CD14-positive monocyte (primary cell): ENCODE results near the gene CTCFL. TPM values are rescaled to one million over a fixed set of nuclear protein-coding genes. Genes with fewer than 3 reads are reported as not detected.

Experiments used
- DNase-seq, 3 donors: peaks; one replicate each; pipeline ENCODE4 v3.0.0-alpha.2; 2011 to 2022
- H2AFZ ChIP-seq: 2 replicates; pipeline ENCODE4 v1.6.0; 2012; ENCODE audit warnings: mild to moderate bottlenecking, low read depth, low read length, inconsistent platforms; ENCODE audit not compliant: insufficient read depth, poor library complexity, severe bottlenecking
- H3K27ac ChIP-seq, 2 donors: 1 replicate in 1 of 2; 2 replicates in 1 of 2; pipeline ENCODE4 v1.5.1; 2012 to 2013; ENCODE audit warnings: low read length in 2 of 2, control low read depth in 1 of 2, inconsistent platforms in 1 of 2, low read depth in 1 of 2, mild to moderate bottlenecking in 1 of 2
- H3K27me3 ChIP-seq, 2 donors: one replicate each; pipeline versions ENCODE4 v1.6.0 to v1.6.1; 2011 to 2013; ENCODE audit warnings: low read length in 2 of 2; ENCODE audit not compliant: control insufficient read depth in 2 of 2, insufficient read depth in 2 of 2
- H3K36me3 ChIP-seq, 2 donors: replicated peaks in 1 of 2; 1 replicate in 1 of 2; 2 replicates in 1 of 2; pipeline versions ENCODE4 v1.5.1 to v1.6.1; 2012 to 2013; ENCODE audit warnings: low read length in 2 of 2, control low read depth in 1 of 2, inconsistent platforms in 1 of 2, mild to moderate bottlenecking in 1 of 2; ENCODE audit not compliant: insufficient read depth in 2 of 2, control insufficient read depth in 1 of 2
- H3K4me1 ChIP-seq, 2 donors: 1 replicate in 1 of 2; 2 replicates in 1 of 2; pipeline versions ENCODE4 v1.5.1 to v1.6.1; 2012 to 2013; ENCODE audit warnings: low read length in 2 of 2, control low read depth in 1 of 2, inconsistent platforms in 1 of 2, mild to moderate bottlenecking in 1 of 2, moderate library complexity in 1 of 2; ENCODE audit not compliant: insufficient read depth in 2 of 2, control insufficient read depth in 1 of 2
- H3K4me2 ChIP-seq: replicated peaks from 2 replicates; pipeline ENCODE3; 2012; ENCODE audit warnings: low read length, moderate library complexity, mild to moderate bottlenecking; ENCODE audit not compliant: poor library complexity, severe bottlenecking; ENCODE audit errors: extremely low read depth
- H3K4me3 ChIP-seq, 3 experiments: fragments of 200-600 bp in 1 of 3; sonication (generic) in 1 of 3; replicated peaks in 1 of 3; 1 replicate in 2 of 3; 2 replicates in 1 of 3; pipeline ENCODE4 v1.5.1; 2011 to 2013; ENCODE audit warnings: low read length in 3 of 3, mild to moderate bottlenecking in 3 of 3, control low read depth in 2 of 3, low read depth in 2 of 3, inconsistent platforms in 1 of 3, moderate library complexity in 1 of 3
- H3K79me2 ChIP-seq: 2 replicates; pipeline ENCODE4 v1.6.0; 2012; ENCODE audit warnings: mild to moderate bottlenecking, control low read depth, inconsistent platforms, low read length, moderate library complexity; ENCODE audit not compliant: insufficient read depth
- H3K9ac ChIP-seq: 2 replicates; pipeline ENCODE4 v1.6.0; 2017; ENCODE audit warnings: low read length, mild to moderate bottlenecking; ENCODE audit not compliant: insufficient read depth, poor library complexity, severe bottlenecking
- H3K9me3 ChIP-seq, 2 donors: replicated peaks in 1 of 2; 1 replicate in 1 of 2; 2 replicates in 1 of 2; pipeline versions ENCODE4 v1.5.1 to v1.6.1; 2012 to 2013; ENCODE audit warnings: low read length in 2 of 2, control low read depth in 1 of 2; ENCODE audit not compliant: control insufficient read depth in 1 of 2, insufficient read depth in 1 of 2
- H4K20me1 ChIP-seq: 2 replicates; pipeline ENCODE4 v1.6.0; 2012; ENCODE audit warnings: mild to moderate bottlenecking, low read length, control low read depth, moderate library complexity; ENCODE audit not compliant: insufficient read depth
- H3K27ac Mint-ChIP-seq, 7 donors: one replicate each; pipeline ENCODE4 v1.8.0; 2020; ENCODE audit warnings: mild to moderate bottlenecking in 7 of 7, mixed read lengths in 7 of 7, moderate library complexity in 6 of 7, inconsistent platforms in 2 of 7
- H3K27me3 Mint-ChIP-seq, 3 donors: one replicate each; pipeline ENCODE4 v1.8.0; 2021 to 2022; ENCODE audit warnings: low read depth in 3 of 3, mild to moderate bottlenecking in 3 of 3, mixed read lengths in 3 of 3, moderate library complexity in 3 of 3, inconsistent platforms in 1 of 3
- H3K36me3 Mint-ChIP-seq, 2 donors: one replicate each; pipeline ENCODE4 v1.8.0; 2020; ENCODE audit warnings: mixed read lengths in 2 of 2, inconsistent platforms in 1 of 2, mild to moderate bottlenecking in 1 of 2
- H3K4me1 Mint-ChIP-seq: one replicate; pipeline ENCODE4 v1.8.0; 2020; ENCODE audit warnings: mild to moderate bottlenecking, mixed read lengths
- H3K4me3 Mint-ChIP-seq, 2 donors: one replicate each; pipeline ENCODE4 v1.8.0; 2020; ENCODE audit warnings: mild to moderate bottlenecking in 2 of 2, mixed read lengths in 2 of 2, moderate library complexity in 1 of 2
- H3K9me3 Mint-ChIP-seq, 7 donors: one replicate each; pipeline ENCODE4 v1.8.0; 2020 to 2022; ENCODE audit warnings: mixed read lengths in 7 of 7, mild to moderate bottlenecking in 6 of 7, moderate library complexity in 6 of 7, inconsistent platforms in 2 of 7
- CTCF ChIP-seq: fragments of 200-600 bp; IDR thresholded peaks from one replicate; pipeline ENCODE4 v1.8.0; 2022; ENCODE audit warnings: antibody characterized with exemption, mild to moderate bottlenecking
- WGBS: methylation state at CpG from one replicate; pipeline ENCODE4 v1.1.5; 2013; ENCODE audit warnings: missing lambda C conversion rate; ENCODE audit not compliant: insufficient coverage; 5-methylcytosine and 5-hydroxymethylcytosine counted together
- intact Hi-C, 2 donors: fragments of 100-400 bp; cut with micrococcal nuclease; formaldehyde crosslinking; loops; one replicate each; pipeline versions ENCODE4 v1.15.0 to v1.15.1; 2023
- polyA plus RNA-seq, 3 donors: library from polyadenylated mRNA; depleted of rRNA in 1 of 3; unstranded in 2 of 3; stranded (reverse) in 1 of 3; fragments of 300-500 nt in 2 of 3; fragments of >200 nt in 1 of 3; fragmentation: Illumina TruSeq in 2 of 3; gene quantifications; 1 replicate in 2 of 3; 2 replicates in 1 of 3; pipeline ENCODE4 v1.2.3, GENCODE V29; 2012 to 2021

Gene CTCFL
- polyA plus RNA-seq, 3 donors: not detected

- TF ChIP-seq CTCF: no peak
- no peaks in the 10 kb centered on the region for H4K20me1 ChIP-seq
- H3K9me3 ChIP-seq: peaks cover 5 to 6% of the 10 kb centered on the region in 2 donors
- peak overlapping the region in 5 of 7 donors; percentile 9 to 82 (median 60) for H3K27ac Mint-ChIP-seq
- H3K4me2 ChIP-seq: peak overlapping the region; percentile 67
- H3K36me3 Mint-ChIP-seq: peaks cover 8% of the 10 kb centered on the region in 2 donors
- H2AFZ ChIP-seq: no peak overlapping the region
- H3K4me3 Mint-ChIP-seq: peak overlapping the region; percentile 45 to 82
- peaks cover 44% of the 10 kb centered on the region in 2 donors for H3K4me1 ChIP-seq
- 30% methylated on average over 20 of the region's 20 CpGs for WGBS
- H3K79me2 ChIP-seq: no peaks in the 10 kb centered on the region
- H3K36me3 ChIP-seq: no peaks in the 10 kb centered on the region
- peaks cover 0 to 5% (median 3%) of the 10 kb centered on the region in 7 donors for H3K9me3 Mint-ChIP-seq
- no peak overlapping the region for H3K9ac ChIP-seq
- peaks cover 47% of the 10 kb centered on the region for H3K4me1 Mint-ChIP-seq
- no peak overlapping the region for H3K27ac ChIP-seq
- DNase-seq: peak; percentile 57 to 75 (median 69)
- peaks cover 30 to 64% of the 10 kb centered on the region in 2 donors for H3K27me3 ChIP-seq
- H3K4me3 ChIP-seq: peak overlapping the region in 1 of 3 experiments; percentile 61
- H3K27me3 Mint-ChIP-seq: peaks cover 63 to 73% (median 71%) of the 10 kb centered on the region in 3 donors
- intact Hi-C loops: loop anchor here in 1 of 2 donors (10.0 kb wide), 1 partner anchor 202 kb away; no protein-coding TSS in a partner anchor
These were observed 21.8 kb downstream of the CTCFL start for GRCh38 chr20:57503035-57503658.

DNA sequence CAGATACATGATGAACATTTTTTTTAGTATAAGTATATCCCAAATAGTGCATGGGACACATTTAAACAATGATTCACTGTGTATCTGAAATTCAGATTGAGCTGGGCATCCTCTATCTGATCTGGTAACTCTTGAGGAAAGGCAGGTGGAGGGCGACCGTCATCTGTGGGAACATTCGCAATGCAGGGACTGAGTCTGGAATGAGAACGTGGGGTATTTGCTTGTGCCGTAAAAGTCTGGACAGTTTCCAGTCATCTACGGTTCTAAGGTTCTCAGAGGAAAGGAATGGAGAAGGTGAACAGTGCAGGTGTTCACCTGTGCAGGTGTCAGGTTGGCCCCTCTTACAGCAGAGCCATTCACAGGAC is 22.6 kb downstream of the CTCFL start:
- Histone ChIP-seq H2AFZ (no peak overlapping the region), H3K4me3 (no peak overlapping the region), H3K27ac (no peak overlapping the region), H3K79me2 (no peaks in the 10 kb centered on the region), H3K36me3 (no peaks in the 10 kb centered on the region), H3K4me2 (no peak overlapping the region), H3K4me1 (peaks cover 47% of the 10 kb centered on the region in 2 donors), H3K9ac (no peak overlapping the region), H3K9me3 (peaks cover under 1 to 2% of the 10 kb centered on the region in 2 donors), H3K27me3 (peaks cover 25 to 60% of the 10 kb centered on the region in 2 donors), H4K20me1 (no peaks in the 10 kb centered on the region)
- peaks cover 60 to 70% (median 69%) of the 10 kb centered on the region in 3 donors for H3K27me3 Mint-ChIP-seq
- 100% methylated on average over 2 of the region's 6 CpGs for WGBS
- H3K27ac Mint-ChIP-seq: peak overlapping the region in 1 of 7 donors; percentile 41
- no peak for DNase-seq
- peak overlapping the region in 1 of 2 donors; percentile 79 for H3K4me3 Mint-ChIP-seq
- intact Hi-C loops: loop anchor here in 1 of 2 donors (10.0 kb wide), 1 partner anchor 202 kb away; no protein-coding TSS in a partner anchor
- H3K36me3 Mint-ChIP-seq: peaks cover 8 to 9% of the 10 kb centered on the region in 2 donors
- peaks cover 49% of the 10 kb centered on the region for H3K4me1 Mint-ChIP-seq
- TF ChIP-seq CTCF: no peak
- H3K9me3 Mint-ChIP-seq: peaks cover 0 to 3% (median 2%) of the 10 kb centered on the region in 7 donors
